HG02588 (cell line): ENCODE results near the gene SORL1.

Source experiments
- ATAC-seq: cut with Tn5 transposase; IDR thresholded peaks from one replicate; pipeline ENCODE4 v1.9.1; 2021; ENCODE audit warnings: mild to moderate bottlenecking, moderate library complexity; ENCODE audit not compliant: unreplicated experiment

The SORL1 gene

GRCh38 chr11:121451178-121451985, 732 bp upstream of the SORL1 start:
- ATAC-seq = peak; percentile 5

DNA sequence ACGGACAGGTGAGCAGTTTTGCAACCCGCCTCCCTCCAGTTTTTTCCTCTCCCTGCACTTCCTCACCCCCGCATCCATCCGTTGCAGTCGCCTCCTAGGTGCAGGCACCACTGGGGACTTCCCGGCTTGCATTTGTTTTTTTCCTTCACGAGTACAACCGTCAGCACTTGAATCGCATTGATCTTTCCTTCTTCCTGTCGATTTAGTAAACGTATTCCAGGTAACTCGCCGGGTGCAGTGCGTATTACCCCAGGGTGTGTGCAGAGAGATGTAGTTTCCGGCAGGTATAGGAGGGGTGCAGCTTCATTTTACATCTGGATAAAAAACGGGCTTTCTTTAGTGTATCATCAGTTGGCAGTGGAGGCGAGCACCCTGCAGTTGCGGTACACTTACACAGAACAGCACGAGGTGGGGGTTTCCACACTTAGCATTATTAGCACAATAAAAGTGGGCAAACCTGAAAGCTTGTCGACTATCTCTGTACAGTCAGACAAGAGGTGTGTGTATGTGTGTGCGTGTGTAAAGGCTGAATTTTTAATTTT, 566 bp downstream of the SORL1 start, which contains the start of gene SORL1-AS1:
TSS of gene SORL1-AS1 (minus strand) at position 359 of the 542 bp plus-strand sequence.
- ATAC-seq = peak; percentile 15

DNA sequence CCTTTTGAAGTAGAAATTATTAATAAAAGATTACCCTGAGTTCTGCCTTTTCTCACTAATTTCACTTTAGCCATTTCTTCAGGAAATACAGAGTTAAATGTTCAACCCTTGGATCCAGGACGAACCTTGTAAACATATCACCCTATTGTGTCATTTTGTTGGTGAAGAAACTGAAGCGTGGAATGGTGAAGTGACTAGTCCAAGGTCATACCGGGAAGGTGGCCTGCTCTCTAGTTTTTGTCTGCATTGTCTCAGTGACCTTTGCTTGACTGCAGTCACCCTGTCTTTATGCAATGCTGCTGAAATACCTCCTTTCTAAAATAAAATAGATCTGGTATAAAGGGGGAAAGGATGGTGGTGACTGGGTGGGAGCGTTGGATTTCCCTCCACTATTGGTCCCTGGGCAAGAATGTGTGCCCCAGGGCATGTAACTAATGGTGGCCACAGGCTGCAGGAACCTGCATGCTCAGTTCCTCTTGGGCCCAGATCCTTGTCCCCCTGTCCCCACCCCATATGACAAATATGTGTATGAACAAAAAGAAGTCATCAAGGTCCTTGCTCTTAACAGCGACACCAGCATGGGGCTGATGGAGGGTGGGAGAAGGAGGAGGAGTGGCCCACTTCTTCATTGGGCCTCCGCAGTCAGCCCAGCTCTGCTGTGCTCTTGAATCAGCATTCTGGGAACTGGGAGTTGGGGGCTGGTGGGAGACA, 1.6 kb downstream of the SORL1 start:
- no peak for ATAC-seq

DNA sequence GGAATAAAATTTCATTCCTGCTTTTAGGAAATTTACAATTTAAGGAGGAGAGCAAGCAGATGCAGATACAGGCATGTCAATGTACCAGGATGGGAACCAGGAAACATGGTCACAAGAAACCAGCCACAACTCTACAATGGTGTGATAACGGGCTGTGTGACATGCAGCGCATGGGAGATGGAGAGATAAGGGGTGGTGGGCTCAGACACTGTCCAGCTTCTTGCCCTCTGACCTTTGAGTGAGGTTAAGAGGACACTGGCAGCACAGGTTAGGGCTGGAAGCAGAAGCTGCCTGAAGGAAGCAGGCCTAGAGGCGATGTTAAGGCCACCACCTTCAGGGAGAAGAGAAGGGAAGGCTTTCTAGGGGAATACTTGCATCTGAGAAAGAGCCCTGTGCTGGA, 3.0 kb downstream of the SORL1 start:
- ATAC-seq = no peak

GRCh38 chr11:121456151-121456550, 4.0 kb downstream of the SORL1 start:
- no peak for ATAC-seq

- ATAC-seq = no peak
Observed at GRCh38 chr11:121456816-121457431, 4.8 kb downstream of the SORL1 start.

DNA sequence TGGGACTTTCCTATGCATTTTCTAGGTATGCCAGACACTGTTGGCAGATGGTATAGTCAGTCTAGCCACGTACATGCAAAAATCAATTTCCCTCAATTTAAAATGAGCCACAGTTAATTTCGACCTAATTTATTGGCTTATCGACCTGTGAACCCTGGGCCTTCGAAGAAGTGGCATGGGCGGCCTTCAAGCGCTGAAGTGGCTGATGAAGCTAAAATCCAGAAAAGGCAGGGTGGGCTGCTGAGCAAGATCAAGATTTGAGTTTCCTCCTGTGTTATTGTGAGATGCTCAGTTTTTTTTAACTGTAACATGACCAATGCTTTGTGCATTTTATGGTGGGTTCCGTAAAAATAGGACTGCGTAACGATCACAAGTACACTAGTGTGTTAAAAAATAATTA, 6.4 kb downstream of the SORL1 start:
- no peak for ATAC-seq

- ATAC-seq = no peak
Observed at GRCh38 chr11:121459413-121460017, 7.4 kb downstream of the SORL1 start.

DNA sequence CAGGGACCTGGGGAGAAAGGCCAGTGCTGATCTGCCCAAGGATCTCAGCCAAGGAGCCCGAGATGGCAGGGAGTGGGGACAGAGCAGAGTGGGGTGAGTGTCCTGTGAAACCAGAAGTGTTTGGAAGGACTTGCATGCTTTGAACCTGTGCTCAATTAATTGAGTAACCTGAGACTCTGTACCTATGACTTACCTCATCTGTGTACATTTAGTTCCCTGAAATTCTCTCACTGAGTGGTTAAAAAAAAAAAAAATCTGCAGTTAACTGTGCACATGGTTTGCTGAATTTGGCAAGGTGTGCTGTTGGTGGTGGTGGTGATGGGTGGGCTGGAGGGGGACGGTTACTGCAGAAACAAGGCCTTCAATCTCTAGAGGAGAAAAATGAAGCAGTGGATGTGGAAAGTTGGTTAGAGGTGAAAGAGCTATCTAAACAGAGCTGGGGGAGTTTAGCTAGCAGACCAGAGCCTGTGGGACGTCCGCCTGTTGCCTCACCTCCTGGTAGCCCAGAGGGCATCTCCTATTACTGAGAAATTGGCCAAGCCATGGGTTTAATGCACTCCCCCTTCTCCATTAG, 8.9 kb downstream of the SORL1 start:
- no peak for ATAC-seq

GRCh38 chr11:121461843-121462242, 9.7 kb downstream of the SORL1 start:
- no peak for ATAC-seq

DNA sequence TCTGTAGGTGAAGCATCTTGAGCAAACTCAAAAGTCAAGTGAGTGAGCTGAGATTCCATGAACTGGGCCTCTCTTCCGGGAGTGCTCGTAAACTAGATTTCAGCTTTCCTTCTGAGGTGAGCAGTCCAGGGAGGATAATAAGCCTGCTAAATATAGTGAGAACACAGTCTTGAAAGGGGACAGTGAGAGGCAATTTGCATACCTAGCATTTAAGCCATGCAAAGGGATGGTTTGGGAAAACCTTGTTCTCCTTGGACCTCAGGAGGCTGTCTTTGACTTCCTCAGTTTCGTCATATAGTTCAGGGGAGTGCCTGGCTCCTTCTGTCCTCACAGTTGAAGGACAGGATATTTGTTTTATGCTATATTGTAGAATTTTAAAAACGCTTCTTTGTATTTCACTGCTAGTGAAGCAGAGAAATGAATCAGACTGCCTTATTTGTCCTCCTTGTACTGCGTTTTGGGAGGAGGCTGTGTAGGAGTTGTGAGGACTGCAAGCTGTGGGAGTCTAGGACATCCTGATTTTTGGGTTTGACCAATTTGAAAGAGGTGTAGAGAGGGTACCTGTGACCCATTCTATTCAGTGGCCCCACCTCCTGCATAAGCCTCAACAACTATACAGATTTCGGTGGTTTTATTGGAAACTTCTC, 11.7 kb downstream of the SORL1 start:
- no peak for ATAC-seq

DNA sequence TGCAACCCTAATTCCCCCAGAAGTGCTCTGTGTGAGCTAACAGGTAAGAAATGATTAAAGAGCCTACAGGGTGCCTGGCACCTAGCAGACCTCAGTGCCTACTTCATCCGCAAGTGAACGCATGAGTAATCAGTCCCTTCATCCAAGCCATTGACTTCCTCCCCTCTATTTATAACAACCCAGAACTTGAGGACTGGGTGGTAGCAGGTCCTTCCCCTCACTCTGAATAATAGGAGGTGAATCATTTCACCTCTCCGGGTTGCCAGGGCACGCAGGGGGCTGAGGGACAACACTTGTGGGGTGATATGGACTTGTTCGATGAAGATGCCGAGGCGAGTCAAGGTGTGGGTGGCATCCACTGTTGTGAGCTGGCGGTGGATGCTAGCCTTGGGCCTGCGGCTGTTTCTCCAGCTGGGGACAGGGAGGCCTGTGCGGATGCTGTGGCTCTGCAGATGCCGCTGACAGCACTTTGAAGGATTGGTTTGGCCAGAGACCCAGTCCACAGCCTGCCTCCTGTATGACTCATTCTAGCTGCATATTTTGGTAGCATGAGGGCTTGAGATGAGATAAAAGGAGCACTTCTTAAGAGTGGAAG, 12.3 kb downstream of the SORL1 start:
- peak; percentile 34 for ATAC-seq

- no peak for ATAC-seq
Observed at GRCh38 chr11:121465709-121466062, 13.6 kb downstream of the SORL1 start.

- ATAC-seq = no peak
Observed at GRCh38 chr11:121466063-121466794, 14.1 kb downstream of the SORL1 start.

GRCh38 chr11:121467471-121467870, 15.4 kb downstream of the SORL1 start:
- no peak for ATAC-seq

DNA sequence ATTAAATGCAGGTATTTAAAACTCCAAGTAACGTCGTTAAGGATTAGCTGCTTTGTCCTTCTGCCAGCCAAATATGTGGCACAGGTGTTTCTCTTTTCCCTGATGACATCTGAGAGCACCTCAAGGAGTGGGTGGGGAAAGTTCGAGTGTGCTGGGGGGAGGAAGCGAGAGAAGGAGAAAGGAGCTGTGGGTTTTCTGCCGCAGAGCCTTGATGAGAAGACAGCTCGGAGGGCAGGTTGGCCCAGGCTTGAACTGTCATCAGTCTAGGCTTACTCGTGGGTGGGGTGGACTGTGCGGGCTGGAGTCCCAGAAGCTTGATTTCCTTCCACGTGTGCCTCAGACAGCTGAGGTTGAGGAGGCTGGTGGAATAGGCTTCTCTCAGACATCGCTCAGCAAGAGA, 15.9 kb downstream of the SORL1 start:
- peak; percentile 56 for ATAC-seq

GRCh38 chr11:121469910-121470309, 17.8 kb downstream of the SORL1 start:
- no peak for ATAC-seq

DNA sequence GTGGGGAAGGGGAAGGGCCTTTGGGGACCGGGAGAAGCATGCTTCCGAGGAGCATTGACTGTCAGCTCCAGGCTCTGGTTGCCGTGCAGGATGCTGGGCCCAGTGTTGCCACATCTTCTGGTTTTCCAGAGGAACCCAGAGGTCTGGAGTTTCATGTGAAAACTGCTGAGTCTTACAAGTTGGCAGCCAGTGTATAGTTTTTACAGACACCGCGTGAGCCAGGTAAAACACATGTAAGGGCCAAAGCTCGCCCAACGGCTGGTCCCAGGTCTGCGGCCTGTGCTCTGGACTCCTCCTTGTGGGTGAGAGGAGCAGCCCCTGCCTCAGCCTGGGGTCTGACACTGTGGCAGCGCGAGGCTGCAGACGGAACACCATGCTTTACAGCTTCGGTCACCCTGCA, 19.1 kb downstream of the SORL1 start:
- ATAC-seq = no peak

DNA sequence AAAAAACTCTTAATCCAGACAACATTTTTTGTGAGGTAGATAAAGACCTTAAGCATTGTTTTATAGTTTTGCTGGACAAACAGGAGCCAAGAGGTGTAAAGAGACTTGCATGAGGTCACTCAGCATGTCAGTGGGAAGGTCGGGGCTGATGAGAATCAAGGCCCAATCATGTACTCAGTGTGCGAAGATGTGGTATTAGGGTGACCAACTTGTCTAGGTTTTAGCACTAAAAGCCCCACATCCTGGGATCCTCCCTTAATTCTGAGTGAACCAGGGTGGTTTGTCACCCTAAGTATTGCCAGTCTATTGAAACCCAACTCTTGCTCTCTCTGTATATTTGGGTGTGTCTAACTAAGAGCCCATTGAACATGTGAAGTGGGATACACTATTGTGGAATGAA, 20.2 kb downstream of the SORL1 start:
- ATAC-seq = no peak
